RWPE2 (cell line): Measurements from ENCODE around the gene DGKQ.

Experiments used
- ATAC-seq: fragments of 200-7000 bp; cut with Tn5 transposase; 3 replicates; pipeline ENCODE4 v1.9.1; 2021; ENCODE audit warnings: low read depth
- DNase-seq: peaks from one replicate; pipeline ENCODE4 v3.0.0-alpha.2; 2020; ENCODE audit warnings: low spot score
- H3K27ac ChIP-seq: fragments of 450-650 bp; 2 replicates; pipeline ENCODE4 v1.5.1; 2017; ENCODE audit warnings: mild to moderate bottlenecking; ENCODE audit not compliant: poor library complexity, severe bottlenecking
- H3K27me3 ChIP-seq: fragments of 250-450 bp; sonication (Bioruptor Pico); 2 replicates; pipeline ENCODE4 v1.5.1; 2021; ENCODE audit warnings: mild to moderate bottlenecking, moderate library complexity; ENCODE audit not compliant: insufficient read depth, poor library complexity, severe bottlenecking
- H3K36me3 ChIP-seq: fragments of 250-450 bp; sonication (Bioruptor Pico); 2 replicates; pipeline ENCODE4 v1.5.1; 2020; ENCODE audit warnings: low read depth, mild to moderate bottlenecking, moderate library complexity
- H3K4me1 ChIP-seq: fragments of 250-450 bp; sonication (Bioruptor Pico); 2 replicates; pipeline ENCODE4 v1.5.1; 2021; ENCODE audit warnings: mild to moderate bottlenecking, moderate library complexity; ENCODE audit not compliant: insufficient read depth, poor library complexity, severe bottlenecking
- H3K4me3 ChIP-seq: fragments of 250-450 bp; sonication (Bioruptor Pico); 2 replicates; pipeline ENCODE4 v1.5.1; 2021; ENCODE audit warnings: mild to moderate bottlenecking, moderate library complexity; ENCODE audit not compliant: severe bottlenecking
- H3K9me3 ChIP-seq: fragments of 250-450 bp; sonication (Bioruptor Pico); 2 replicates; pipeline ENCODE4 v1.5.1; 2021; ENCODE audit warnings: mild to moderate bottlenecking, moderate library complexity; ENCODE audit not compliant: severe bottlenecking
- CTCF ChIP-seq: fragments of 450-650 bp; IDR thresholded peaks from one replicate; pipeline ENCODE4 v1.5.1; 2017; ENCODE audit warnings: mild to moderate bottlenecking, moderate library complexity; ENCODE audit not compliant: poor library complexity, severe bottlenecking

The DGKQ gene

GRCh38 chr4:1017211-1017610, 43.8 kb upstream of the DGKQ start:
- Histone ChIP-seq H3K9me3 (no peaks in the 10 kb centered on the region), H3K36me3 (no peaks in the 10 kb centered on the region), H3K27ac (no peak overlapping the region), H3K27me3 (no peaks in the 10 kb centered on the region), H3K4me3 (no peak overlapping the region), H3K4me1 (no peaks in the 10 kb centered on the region)
- TF ChIP-seq CTCF: no peak
- DNase-seq: no peak
- ATAC-seq: no peak

GRCh38 chr4:1015746-1016145, 42.4 kb upstream of the DGKQ start:
- Histone ChIP-seq H3K4me3 (no peak overlapping the region), H3K27me3 (no peaks in the 10 kb centered on the region), H3K4me1 (no peaks in the 10 kb centered on the region), H3K36me3 (no peaks in the 10 kb centered on the region), H3K27ac (no peak overlapping the region), H3K9me3 (no peaks in the 10 kb centered on the region)
- no peak for TF ChIP-seq CTCF
- no peak for DNase-seq
- ATAC-seq: no peak

GRCh38 chr4:1015179-1015578, 41.8 kb upstream of the DGKQ start:
- ATAC-seq (no peak), DNase-seq (no peak)
- Histone ChIP-seq H3K9me3 (no peaks in the 10 kb centered on the region), H3K27me3 (no peaks in the 10 kb centered on the region), H3K27ac (no peak overlapping the region), H3K4me1 (peaks cover 3% of the 10 kb centered on the region), H3K36me3 (no peaks in the 10 kb centered on the region), H3K4me3 (no peak overlapping the region)
- TF ChIP-seq CTCF: no peak

- Histone ChIP-seq H3K36me3 (no peaks in the 10 kb centered on the region), H3K4me1 (peaks cover 5% of the 10 kb centered on the region), H3K9me3 (no peaks in the 10 kb centered on the region), H3K4me3 (no peak overlapping the region), H3K27ac (no peak overlapping the region), H3K27me3 (no peaks in the 10 kb centered on the region)
- no peak for TF ChIP-seq CTCF
- ATAC-seq (no peak), DNase-seq (no peak)
Measured at GRCh38 chr4:1014291-1015167, 41.2 kb upstream of the DGKQ start.
